ENCODE measurements around the gene FAM83F.

- no peak for TF ChIP-seq POLR2A (IDR thresholded peaks at IDR 0.05)
- no peak for TF ChIP-seq CTCF (IDR thresholded peaks at IDR 0.05)
Observed at GRCh38 chr22:39991159-39991860, 3.4 kb upstream of the FAM83F start.
